Uterus (tissue), 4 donors: ENCODE measurements around the gene PXK. TPM values are rescaled to one million over a fixed set of nuclear protein-coding genes. Genes with fewer than 3 reads are reported as not detected.

Experiments used
- DNase-seq, 2 donors: peaks; one replicate each; pipeline ENCODE4 v3.0.0-alpha.2; 2019 to 2020
- H3K27ac ChIP-seq, 2 donors: fragments of 200-600 bp; sonication (generic); 1 replicate in 1 of 2; 2 replicates in 1 of 2; pipeline ENCODE4 v1.5.1; 2016 to 2018
- H3K27me3 ChIP-seq, 2 donors: fragments of 200-600 bp; sonication (generic); one replicate each; pipeline ENCODE4 v1.5.1; 2018 to 2019; ENCODE audit warnings: control low read depth in 1 of 2
- H3K36me3 ChIP-seq, 2 donors: fragments of 200-600 bp; sonication (generic); one replicate each; pipeline ENCODE4 v1.5.1; 2019; ENCODE audit warnings: control low read depth in 1 of 2
- H3K4me1 ChIP-seq, 2 donors: fragments of 200-600 bp; sonication (generic); one replicate each; pipeline ENCODE4 v1.5.1; 2018 to 2019; ENCODE audit warnings: control low read depth in 1 of 2
- H3K4me3 ChIP-seq, 2 donors: fragments of 200-600 bp; sonication (generic); 1 replicate in 1 of 2; 2 replicates in 1 of 2; pipeline ENCODE4 v1.5.1; 2018 to 2019; ENCODE audit warnings: mild to moderate bottlenecking in 1 of 2
- H3K9me3 ChIP-seq, 2 donors: fragments of 200-600 bp; sonication (generic); one replicate each; pipeline ENCODE4 v1.5.1; 2019; ENCODE audit warnings: control low read depth in 1 of 2
- CTCF ChIP-seq, 4 experiments: fragments of 200-600 bp in 2 of 4; fragments of 450-650 bp in 2 of 4; sonication (generic) in 2 of 4; IDR thresholded peaks; one replicate each; pipeline ENCODE4 v1.5.1; 2016 to 2019; ENCODE audit warnings: antibody characterized with exemption in 4 of 4, mild to moderate bottlenecking in 2 of 4, moderate library complexity in 1 of 4
- POLR2A ChIP-seq, 2 donors: fragments of 450-650 bp; IDR thresholded peaks; one replicate each; pipeline ENCODE4 v1.6.1; 2016; ENCODE audit warnings: antibody characterized with exemption in 2 of 2, mild to moderate bottlenecking in 1 of 2, moderate library complexity in 1 of 2
- intact Hi-C: fragments of 100-400 bp; cut with DNase I; formaldehyde crosslinking; loops from one replicate; pipeline ENCODE4 v1.15.1; 2023; ENCODE audit warnings: low total_unique reads
- total RNA-seq, 4 donors: library from RNA; depleted of rRNA in 3 of 4; stranded (reverse); fragments of >200 nt in 3 of 4; gene quantifications; one replicate each; pipeline versions ENCODE4 v1.1.0 to v1.2.4, GENCODE V29; 2014 to 2023
- donor health status: DM: yes; HTN: yes; CAD: no.

Gene PXK
- total RNA-seq, 4 donors from 2014 or later: 15.1 to 50.5 (median 41.1) TPM

GRCh38 chr3:58347984-58348383, 15.3 kb downstream of the PXK start:
- intact Hi-C loops: no loop called here
- Histone ChIP-seq H3K27me3 (no peaks in the 10 kb centered on the region), H3K36me3 (no peaks in the 10 kb centered on the region), H3K27ac (no peak overlapping the region), H3K4me1 (peaks cover 0 to 5% of the 10 kb centered on the region in 2 donors), H3K9me3 (no peaks in the 10 kb centered on the region), H3K4me3 (no peak overlapping the region)
- TF ChIP-seq POLR2A (IDR thresholded peaks at IDR 0.05): no peak
- TF ChIP-seq CTCF (IDR thresholded peaks at IDR 0.05): no peak
- DNase-seq: no peak

- DNase-seq: no peak
Measured at GRCh38 chr3:58349792-58350626, 17.3 kb downstream of the PXK start.

GRCh38 chr3:58350627-58351013, 17.9 kb downstream of the PXK start:
- Histone ChIP-seq H3K4me1 (no peaks in the 10 kb centered on the region), H3K9me3 (no peaks in the 10 kb centered on the region), H3K27ac (no peak overlapping the region), H3K4me3 (no peak overlapping the region), H3K27me3 (no peaks in the 10 kb centered on the region), H3K36me3 (no peaks in the 10 kb centered on the region)
- DNase-seq: no peak
- TF ChIP-seq CTCF (IDR thresholded peaks at IDR 0.05): no peak
- no peak for TF ChIP-seq POLR2A (IDR thresholded peaks at IDR 0.05)
- intact Hi-C loops: no loop called here

More at GRCh38 chr3:58349792-58350626, 17.3 kb downstream of the PXK start:
- TF ChIP-seq CTCF (IDR thresholded peaks at IDR 0.05): no peak
- TF ChIP-seq POLR2A (IDR thresholded peaks at IDR 0.05): no peak
- H3K27me3 ChIP-seq: no peaks in the 10 kb centered on the region
- no peaks in the 10 kb centered on the region for H3K36me3 ChIP-seq
- no peak overlapping the region for H3K4me3 ChIP-seq
- no peaks in the 10 kb centered on the region for H3K9me3 ChIP-seq
- H3K27ac ChIP-seq: no peak overlapping the region
- intact Hi-C loops: no loop called here
- no peaks in the 10 kb centered on the region for H3K4me1 ChIP-seq

GRCh38 chr3:58351920-58352319, 19.2 kb downstream of the PXK start:
- Histone ChIP-seq H3K9me3 (no peaks in the 10 kb centered on the region), H3K36me3 (no peaks in the 10 kb centered on the region), H3K27me3 (no peaks in the 10 kb centered on the region), H3K27ac (no peak overlapping the region), H3K4me3 (no peak overlapping the region), H3K4me1 (no peaks in the 10 kb centered on the region)
- no peak for DNase-seq
- TF ChIP-seq CTCF (IDR thresholded peaks at IDR 0.05) (no peak), POLR2A (IDR thresholded peaks at IDR 0.05) (no peak)
- intact Hi-C loops: no loop called here

GRCh38 chr3:58352626-58353025, 19.9 kb downstream of the PXK start:
- intact Hi-C loops: no loop called here
- TF ChIP-seq CTCF (IDR thresholded peaks at IDR 0.05): no peak
- TF ChIP-seq POLR2A (IDR thresholded peaks at IDR 0.05): no peak
- no peak for DNase-seq
- no peak overlapping the region for H3K27ac ChIP-seq
- H3K9me3 ChIP-seq: no peaks in the 10 kb centered on the region
- no peaks in the 10 kb centered on the region for H3K27me3 ChIP-seq
- H3K36me3 ChIP-seq: no peaks in the 10 kb centered on the region
- H3K4me1 ChIP-seq: no peaks in the 10 kb centered on the region
- no peak overlapping the region for H3K4me3 ChIP-seq
